Left lung (tissue), 10 donors: ENCODE results near the gene PLXNB2. TPM values are rescaled to one million over a fixed set of nuclear protein-coding genes. Genes with fewer than 3 reads are reported as not detected.
A peak's percentile ranks its signal among the peaks of the same experiment; 100 is the strongest.

ENCODE experiments used
- ATAC-seq: fragments of 200-7000 bp; cut with Tn5 transposase; one replicate; pipeline ENCODE4 v1.9.1; 2020; ENCODE audit warnings: moderate library complexity
- DNase-seq, 4 donors: peaks; one replicate each; pipeline ENCODE4 v3.0.0-alpha.2; 2013 to 2020
- H3K27ac ChIP-seq, 2 donors: fragments of 200-600 bp; sonication (generic) in 1 of 2; one replicate each; pipeline versions ENCODE4 v1.5.0 to v1.8.0; 2020 to 2021
- H3K27me3 ChIP-seq, 2 donors: fragments of 200-600 bp; sonication (generic) in 1 of 2; one replicate each; pipeline versions ENCODE4 v1.5.0 to v1.8.0; 2020 to 2021
- H3K36me3 ChIP-seq, 2 donors: fragments of 200-600 bp; sonication (generic) in 1 of 2; one replicate each; pipeline versions ENCODE4 v1.5.0 to v1.8.0; 2020 to 2021
- H3K4me1 ChIP-seq, 2 donors: fragments of 200-600 bp; one replicate each; pipeline ENCODE4 v1.8.0; 2021
- H3K4me3 ChIP-seq, 2 donors: fragments of 200-600 bp; sonication (generic) in 1 of 2; one replicate each; pipeline versions ENCODE4 v1.5.0 to v1.8.0; 2020 to 2021; ENCODE audit warnings: mild to moderate bottlenecking in 1 of 2
- H3K9me3 ChIP-seq, 2 donors: fragments of 200-600 bp; sonication (generic) in 1 of 2; one replicate each; pipeline versions ENCODE4 v1.5.0 to v1.8.0; 2020 to 2021
- intact Hi-C, 2 donors: fragments of 100-400 bp; cut with DNase I; formaldehyde crosslinking; loops; one replicate each; pipeline versions ENCODE4 v1.11.2 to v1.14.2; 2022
- polyA plus RNA-seq, 6 donors: library from polyadenylated mRNA; unstranded; fragments of 120-200 nt; gene quantifications; one replicate each; pipeline ENCODE4 v1.2.1, GENCODE V29; 2013; ENCODE audit not compliant: insufficient read length in 6 of 6
- total RNA-seq, 2 donors: library from RNA; stranded (reverse); fragmentation: NEBNext Ultra II Directional; extraction: Animal tissue kit (Norgen Biotek cat#: 25700); gene quantifications; one replicate each; pipeline ENCODE4 v1.2.1, GENCODE V29; 2021
- TF ChIP-seq, protein P1 (sequence below), 2 donors: fragments of 200-600 bp; sonication (generic) in 1 of 2; IDR thresholded peaks; one replicate each; pipeline versions ENCODE4 v1.5.0 to v1.8.0; 2021; ENCODE audit warnings: antibody characterized with exemption in 2 of 2
- donor health status: DM: no; HTN: yes; CAD: no.
- donor health status: DM: no; HTN: no; CAD: no.

The PLXNB2 gene
- total and polyA plus RNA-seq, 8 donors = 116 to 391 (median 145) TPM

DNA sequence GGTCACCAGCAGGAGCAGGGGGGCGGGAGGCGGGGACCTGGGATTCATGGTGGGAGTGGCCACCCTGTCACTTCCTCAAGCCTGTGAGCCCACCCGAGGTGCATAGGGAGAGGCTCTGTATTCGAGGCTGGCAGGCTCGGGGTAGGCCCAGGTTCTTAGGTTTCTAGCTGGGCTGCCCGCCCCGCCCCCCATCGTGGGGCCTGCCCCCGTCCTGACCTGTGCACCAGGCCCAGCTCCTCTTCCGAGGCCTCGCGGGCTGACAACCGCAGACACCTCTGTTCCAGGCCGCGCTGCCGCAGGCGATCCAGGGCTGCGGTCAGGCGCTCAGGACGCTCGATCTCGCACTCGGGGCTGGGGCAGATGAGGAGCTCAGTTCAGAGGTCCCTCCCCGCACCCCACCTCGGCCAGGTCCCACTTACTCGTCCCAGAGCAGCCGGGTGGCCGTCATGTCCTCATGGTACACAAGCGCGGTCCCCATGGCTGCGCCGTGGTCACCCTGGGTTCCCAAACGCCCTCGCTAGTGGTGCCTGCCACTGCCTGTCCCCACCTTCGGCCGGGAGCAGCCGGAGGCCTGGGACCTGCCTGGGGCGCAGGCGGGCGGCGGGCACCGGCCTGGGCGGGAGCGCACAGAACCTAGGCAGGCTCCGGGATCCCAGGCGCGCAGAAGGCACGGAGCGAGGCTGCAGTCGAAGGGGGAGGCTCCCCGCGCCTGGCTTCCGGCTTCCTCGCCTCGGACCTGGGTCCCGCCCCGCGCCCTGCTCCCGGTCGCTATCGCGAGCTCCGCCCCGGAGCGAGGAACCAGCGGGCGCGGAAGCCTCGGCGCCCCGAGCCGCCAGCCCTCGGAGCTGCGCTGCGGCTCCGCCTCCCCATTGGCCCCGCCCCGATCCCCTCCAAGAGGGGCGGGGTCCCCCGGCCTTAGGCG lies 56.6 kb downstream of the PLXNB2 start, which contains the start of gene HDAC10:
Gene HDAC10 (minus strand): TSS at position 711 of the 922 bp plus-strand sequence. CDS start 233 bp downstream, at position 478.
- Histone ChIP-seq H3K27me3 (no peaks in the 10 kb centered on the region), H3K36me3 (peaks cover 0 to 23% of the 10 kb centered on the region in 2 donors), H3K4me3 (peak within 1 kb of the TSS; percentile 45 to 84), H3K9me3 (no peaks in the 10 kb centered on the region), H3K27ac (peak within 1 kb of the TSS; percentile 63 to 81), H3K4me1 (peaks cover 9 to 57% of the 10 kb centered on the region in 2 donors)
- peak; percentile 88 for ATAC-seq
- peak in 3 of 4 donors; percentile 85 to 99 (median 88) for DNase-seq
- intact Hi-C loops = no loop called here
- TF ChIP-seq, protein P1, sequence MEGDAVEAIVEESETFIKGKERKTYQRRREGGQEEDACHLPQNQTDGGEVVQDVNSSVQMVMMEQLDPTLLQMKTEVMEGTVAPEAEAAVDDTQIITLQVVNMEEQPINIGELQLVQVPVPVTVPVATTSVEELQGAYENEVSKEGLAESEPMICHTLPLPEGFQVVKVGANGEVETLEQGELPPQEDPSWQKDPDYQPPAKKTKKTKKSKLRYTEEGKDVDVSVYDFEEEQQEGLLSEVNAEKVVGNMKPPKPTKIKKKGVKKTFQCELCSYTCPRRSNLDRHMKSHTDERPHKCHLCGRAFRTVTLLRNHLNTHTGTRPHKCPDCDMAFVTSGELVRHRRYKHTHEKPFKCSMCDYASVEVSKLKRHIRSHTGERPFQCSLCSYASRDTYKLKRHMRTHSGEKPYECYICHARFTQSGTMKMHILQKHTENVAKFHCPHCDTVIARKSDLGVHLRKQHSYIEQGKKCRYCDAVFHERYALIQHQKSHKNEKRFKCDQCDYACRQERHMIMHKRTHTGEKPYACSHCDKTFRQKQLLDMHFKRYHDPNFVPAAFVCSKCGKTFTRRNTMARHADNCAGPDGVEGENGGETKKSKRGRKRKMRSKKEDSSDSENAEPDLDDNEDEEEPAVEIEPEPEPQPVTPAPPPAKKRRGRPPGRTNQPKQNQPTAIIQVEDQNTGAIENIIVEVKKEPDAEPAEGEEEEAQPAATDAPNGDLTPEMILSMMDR (IDR thresholded peaks at IDR 0.05) = no peak

DNA sequence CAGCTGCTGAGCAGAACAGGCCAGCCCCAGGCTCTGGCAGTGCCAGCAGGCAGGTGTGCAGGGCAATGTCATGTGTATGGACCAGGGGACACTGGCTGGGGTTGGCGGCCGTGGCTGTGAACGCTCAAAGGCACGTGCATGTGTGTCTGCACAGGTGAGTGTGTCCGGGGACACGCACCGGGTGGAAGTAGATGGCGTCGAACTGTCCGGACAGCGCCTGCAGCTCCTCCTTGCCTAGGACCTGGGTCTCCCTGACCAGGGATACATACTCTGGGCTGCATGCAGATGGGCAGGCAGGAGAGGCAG lies 57.2 kb downstream of the PLXNB2 start:
- Histone ChIP-seq H3K4me1 (peaks cover 13 to 62% of the 10 kb centered on the region in 2 donors), H3K4me3 (peak overlapping the region; percentile 45 to 84), H3K9me3 (no peaks in the 10 kb centered on the region), H3K36me3 (peaks cover 0 to 25% of the 10 kb centered on the region in 2 donors), H3K27me3 (no peaks in the 10 kb centered on the region), H3K27ac (peak overlapping the region in 1 of 2 donors; percentile 81)
- ATAC-seq = no peak
- intact Hi-C loops = no loop called here
- DNase-seq = no peak
- TF ChIP-seq, protein P1 (IDR thresholded peaks at IDR 0.05) = no peak

DNA sequence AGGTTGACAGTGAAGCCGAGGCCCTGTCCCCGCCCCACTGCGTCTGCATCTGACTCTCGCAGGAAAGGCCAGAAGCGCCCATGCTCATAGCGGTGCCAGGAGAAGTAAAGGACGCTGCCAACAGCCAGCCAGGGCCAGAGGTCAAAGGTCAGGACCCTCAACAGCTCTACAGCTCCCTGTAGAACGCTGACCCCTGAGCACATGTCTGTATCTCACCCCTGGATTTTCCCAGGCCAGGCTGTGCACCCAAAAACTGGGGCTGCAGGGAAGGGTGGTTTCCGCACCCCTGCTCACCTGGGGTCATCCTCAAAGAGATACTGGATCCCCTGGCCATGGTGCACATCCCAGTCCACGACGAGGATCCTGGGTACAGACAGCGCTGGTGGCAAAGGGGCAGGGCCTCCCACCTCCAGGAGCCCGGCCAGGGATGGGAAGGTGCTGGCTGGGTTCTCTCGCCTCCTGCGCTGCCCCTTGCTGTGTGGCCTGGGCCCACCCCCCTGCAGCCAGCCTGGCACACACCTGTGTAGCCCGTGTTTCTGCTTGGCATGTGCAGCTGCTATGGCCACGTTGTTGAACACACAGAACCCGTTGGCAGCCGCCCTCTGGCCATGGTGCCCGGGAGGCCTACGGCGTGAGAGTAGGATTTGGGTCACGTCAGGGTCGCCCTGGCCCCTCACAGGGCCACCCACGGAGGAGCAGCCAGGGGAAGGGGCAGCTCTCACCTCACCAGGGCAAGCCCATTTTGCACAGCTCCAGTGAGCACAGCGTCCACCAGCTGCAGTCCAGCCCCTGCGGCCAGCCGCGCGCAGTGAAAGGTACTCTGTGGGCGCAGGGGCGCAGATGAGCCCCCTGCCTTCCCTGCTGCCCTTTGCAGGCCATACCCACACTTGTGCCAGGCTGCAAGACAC lies 57.9 kb downstream of the PLXNB2 start:
- Histone ChIP-seq H3K36me3 (peaks cover 0 to 25% of the 10 kb centered on the region in 2 donors), H3K27me3 (no peaks in the 10 kb centered on the region), H3K4me3 (peak overlapping the region; percentile 45 to 84), H3K27ac (no peak overlapping the region), H3K4me1 (peaks cover 13 to 62% of the 10 kb centered on the region in 2 donors), H3K9me3 (no peaks in the 10 kb centered on the region)
- DNase-seq (peak in 1 of 4 donors; percentile 30), ATAC-seq (no peak)
- intact Hi-C loops = no loop called here
- TF ChIP-seq, protein P1 (IDR thresholded peaks at IDR 0.05) = no peak

DNA sequence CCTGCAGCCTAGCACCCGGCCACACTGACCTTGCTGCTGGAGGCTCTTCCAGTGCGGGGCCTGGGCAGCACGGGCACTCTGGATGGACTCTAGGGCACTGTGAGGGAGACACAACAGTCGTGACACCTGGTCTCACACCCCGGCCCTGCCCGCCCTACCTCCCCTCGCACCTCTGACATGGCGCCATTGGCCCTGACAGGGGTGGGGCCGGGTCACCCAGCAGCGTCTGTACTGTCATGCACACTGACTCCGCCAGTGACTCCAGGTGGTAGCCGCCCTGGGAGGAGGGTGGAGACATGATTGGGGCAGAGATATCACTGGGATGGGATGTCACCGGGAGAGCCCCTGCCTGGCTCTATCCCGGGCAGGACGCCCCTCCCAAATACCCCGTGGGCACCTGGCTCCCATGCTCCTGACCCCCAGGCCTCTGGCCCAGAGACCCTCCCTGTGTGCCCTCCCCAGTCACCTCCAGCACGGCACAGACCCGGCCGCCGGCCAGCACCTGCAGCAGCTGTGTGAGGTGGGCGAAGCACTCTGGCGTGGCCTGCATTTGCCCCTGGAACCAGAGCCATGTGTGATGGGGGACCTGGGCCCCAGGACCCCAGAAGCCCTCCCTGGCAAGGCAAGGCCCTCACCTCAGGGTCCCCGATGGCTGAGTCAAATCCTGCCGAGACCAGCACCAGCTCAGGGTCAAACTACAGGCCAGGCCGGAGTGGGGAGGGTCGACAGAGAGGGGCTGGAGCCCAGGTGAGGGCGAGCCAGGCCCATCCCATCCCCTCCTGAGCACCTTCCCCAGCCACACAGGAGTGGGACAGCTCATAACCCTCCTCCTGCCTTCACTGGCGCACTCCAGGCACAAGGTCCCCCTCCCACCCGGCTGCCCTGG lies 59.0 kb downstream of the PLXNB2 start:
- TF ChIP-seq, protein P1 (IDR thresholded peaks at IDR 0.05) = no peak
- ATAC-seq = no peak
- no peak overlapping the region for H3K27ac ChIP-seq
- no peaks in the 10 kb centered on the region for H3K9me3 ChIP-seq
- intact Hi-C loops = no loop called here
- peaks cover 13 to 72% of the 10 kb centered on the region in 2 donors for H3K4me1 ChIP-seq
- no peak for DNase-seq
- H3K27me3 ChIP-seq = no peaks in the 10 kb centered on the region
- peaks cover 0 to 25% of the 10 kb centered on the region in 2 donors for H3K36me3 ChIP-seq
- H3K4me3 ChIP-seq = no peak overlapping the region
